ENCODE results near the gene OCRL.
"Not testable (repeated sequence)": the region's sequence is repeated elsewhere in the genome, so short reads cannot be mapped to it uniquely, and the experiment has no call there.

OCRL gene

DNA sequence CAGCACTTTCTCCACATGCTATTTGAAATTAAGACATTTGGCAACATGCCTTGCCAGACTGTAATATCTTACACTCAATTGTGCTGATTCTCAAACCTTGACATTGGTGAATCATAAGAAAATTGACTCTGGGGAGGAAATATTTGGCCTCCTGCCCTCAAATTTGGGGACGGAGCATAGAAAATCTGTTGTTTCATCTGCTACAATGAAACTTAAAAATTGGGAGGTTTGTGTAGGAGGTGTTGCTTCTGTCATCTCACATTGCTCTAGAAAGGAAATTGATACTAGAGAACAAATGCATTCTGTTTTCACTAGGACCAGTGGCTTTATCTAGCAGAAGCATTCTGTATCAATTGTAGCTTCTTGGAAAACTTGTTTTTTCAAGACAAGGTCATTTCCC lies 5.3 kb downstream of the OCRL start:
- no peaks in the 10 kb centered on the region for H3K9me3 ChIP-seq (ENCODE audit: control insufficient read depth, low read length)
- H3K4me1 ChIP-seq (ENCODE audit: control insufficient read depth, insufficient read depth, low read length): peaks cover 5% of the 10 kb centered on the region
- no peaks in the 10 kb centered on the region for H3K27me3 ChIP-seq (ENCODE audit: control insufficient read depth, insufficient read depth, low read length)
- H3K4me3 ChIP-seq (ENCODE audit: low read length): no peak overlapping the region
- no peak overlapping the region for H3K9ac ChIP-seq (ENCODE audit: low read length)
- H3K36me3 ChIP-seq (ENCODE audit: control insufficient read depth, insufficient read depth, low read length): no peaks in the 10 kb centered on the region

DNA sequence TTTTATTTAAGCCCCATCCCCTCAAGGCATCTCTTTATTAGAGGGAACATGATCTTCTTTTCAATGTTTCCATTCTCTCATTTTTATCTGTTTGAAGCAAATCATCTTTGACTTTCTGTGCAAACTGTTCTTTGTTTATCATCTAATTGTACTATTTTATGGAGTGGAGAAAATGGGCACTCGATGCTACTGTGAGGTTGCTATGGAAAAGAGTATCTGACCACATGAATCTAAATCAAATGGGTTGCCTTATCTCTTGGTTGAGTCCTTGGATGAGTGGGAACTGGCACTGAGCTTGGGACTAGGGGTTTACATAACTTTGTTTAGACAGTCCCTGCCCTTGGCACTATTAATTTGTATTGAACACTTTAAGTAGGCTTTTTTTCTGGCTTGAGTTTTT lies 9.1 kb downstream of the OCRL start:
- no peaks in the 10 kb centered on the region for H3K27me3 ChIP-seq (ENCODE audit: control insufficient read depth, insufficient read depth, low read length)
- H3K4me3 ChIP-seq (ENCODE audit: low read length): no peak overlapping the region
- H3K4me1 ChIP-seq (ENCODE audit: control insufficient read depth, insufficient read depth, low read length): no peaks in the 10 kb centered on the region
- no peaks in the 10 kb centered on the region for H3K9me3 ChIP-seq (ENCODE audit: control insufficient read depth, low read length)
- no peaks in the 10 kb centered on the region for H3K36me3 ChIP-seq (ENCODE audit: control insufficient read depth, insufficient read depth, low read length)
- no peak overlapping the region for H3K9ac ChIP-seq (ENCODE audit: low read length)

DNA sequence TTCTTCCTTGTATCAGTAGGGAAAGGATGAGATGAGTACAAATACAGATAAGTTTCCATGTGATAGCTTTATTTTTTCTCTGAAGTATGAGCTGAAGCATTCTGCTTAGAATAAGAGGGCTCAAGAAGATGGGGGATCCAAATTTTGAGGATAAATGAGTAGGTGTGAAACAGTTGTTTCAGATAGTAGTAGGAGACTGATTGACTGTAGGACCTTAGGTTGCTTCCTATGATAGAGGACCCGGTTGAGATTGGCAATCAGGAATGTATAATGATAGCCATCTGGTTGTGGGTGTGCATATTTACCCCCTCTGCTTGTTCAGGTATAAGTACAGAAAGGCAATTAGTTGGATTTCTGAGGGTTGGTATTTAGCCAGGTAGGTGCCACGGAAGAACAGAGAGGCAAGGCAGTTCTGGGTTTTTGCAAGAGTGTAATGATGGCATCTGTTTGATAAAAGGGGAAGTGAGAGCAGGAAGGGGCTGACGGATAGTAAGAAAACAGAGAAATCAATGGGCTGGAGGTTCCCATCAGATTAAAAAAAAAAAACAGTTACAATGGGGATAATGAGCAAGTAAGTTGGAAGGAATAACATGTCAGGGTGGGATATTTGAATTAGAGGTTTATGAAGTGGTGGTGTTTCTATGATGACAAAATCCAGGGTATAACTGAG lies 13.7 kb downstream of the OCRL start:
- Histone ChIP-seq H3K27me3 (ENCODE audit: control insufficient read depth, insufficient read depth, low read length) (no peaks in the 10 kb centered on the region), H3K9me3 (ENCODE audit: control insufficient read depth, low read length) (no peaks in the 10 kb centered on the region), H3K36me3 (ENCODE audit: control insufficient read depth, insufficient read depth, low read length) (no peaks in the 10 kb centered on the region), H3K4me1 (ENCODE audit: control insufficient read depth, insufficient read depth, low read length) (no peaks in the 10 kb centered on the region), H3K4me3 (ENCODE audit: low read length) (no peak overlapping the region), H3K9ac (ENCODE audit: low read length) (no peak overlapping the region)

DNA sequence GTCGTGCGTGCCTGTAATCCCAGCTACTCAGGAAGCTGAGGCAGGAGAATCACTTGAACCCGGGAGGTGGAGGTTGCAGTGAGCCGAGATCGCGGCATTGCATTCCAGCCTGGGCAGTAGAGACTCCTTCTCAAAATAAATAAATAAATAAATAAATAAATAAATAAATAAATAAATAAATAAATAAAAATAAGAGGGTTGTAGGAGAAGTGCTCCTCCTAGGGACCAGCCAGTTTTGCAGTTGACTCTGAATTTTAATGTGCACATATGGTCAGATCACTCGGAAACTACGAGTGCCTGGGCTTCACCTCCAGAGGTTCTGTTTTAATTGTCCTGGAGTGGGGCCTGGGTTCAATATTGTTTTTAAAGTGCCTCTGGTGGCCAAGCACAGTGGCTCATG lies 14.8 kb downstream of the OCRL start:
- not testable (repeated sequence) for H3K36me3 ChIP-seq (ENCODE audit: control insufficient read depth, insufficient read depth, low read length)

DNA sequence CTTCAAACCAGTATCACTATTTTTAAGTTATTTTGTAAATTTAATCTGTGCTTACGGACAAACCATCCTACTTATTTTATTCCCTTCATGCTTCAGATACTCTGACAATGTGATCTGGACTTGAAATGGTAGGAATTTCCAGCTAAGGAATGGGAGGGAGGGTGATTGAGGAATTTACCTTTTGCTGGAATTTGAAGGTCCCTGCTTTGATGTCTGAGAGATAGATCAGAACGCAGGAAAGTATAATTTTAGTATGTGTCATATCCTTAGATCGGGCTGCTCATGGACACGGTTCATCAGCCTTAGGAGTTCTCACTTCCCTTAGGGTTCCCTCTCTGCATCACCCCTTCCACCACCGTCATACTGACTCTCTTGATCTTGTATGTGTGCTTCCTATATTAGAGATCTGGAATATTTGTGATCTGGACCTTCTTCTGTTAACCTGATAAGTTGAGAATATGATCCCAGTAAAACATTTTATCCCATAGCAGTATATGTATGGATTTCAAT lies 16.8 kb downstream of the OCRL start:
- H3K36me3 ChIP-seq (ENCODE audit: control insufficient read depth, insufficient read depth, low read length): no peaks in the 10 kb centered on the region
- no peaks in the 10 kb centered on the region for H3K4me1 ChIP-seq (ENCODE audit: control insufficient read depth, insufficient read depth, low read length)
- no peaks in the 10 kb centered on the region for H3K27me3 ChIP-seq (ENCODE audit: control insufficient read depth, insufficient read depth, low read length)
- no peak overlapping the region for H3K4me3 ChIP-seq (ENCODE audit: low read length)
- no peaks in the 10 kb centered on the region for H3K9me3 ChIP-seq (ENCODE audit: control insufficient read depth, low read length)
- no peak overlapping the region for H3K9ac ChIP-seq (ENCODE audit: low read length)

More for the DNA sequence above, 14.8 kb downstream of the OCRL start:
- H3K9me3 ChIP-seq (ENCODE audit: control insufficient read depth, low read length); H3K27me3 ChIP-seq (ENCODE audit: control insufficient read depth, insufficient read depth, low read length); H3K9ac ChIP-seq (ENCODE audit: low read length); H3K4me3 ChIP-seq (ENCODE audit: low read length); H3K4me1 ChIP-seq (ENCODE audit: control insufficient read depth, insufficient read depth, low read length): not testable (repeated sequence)

DNA sequence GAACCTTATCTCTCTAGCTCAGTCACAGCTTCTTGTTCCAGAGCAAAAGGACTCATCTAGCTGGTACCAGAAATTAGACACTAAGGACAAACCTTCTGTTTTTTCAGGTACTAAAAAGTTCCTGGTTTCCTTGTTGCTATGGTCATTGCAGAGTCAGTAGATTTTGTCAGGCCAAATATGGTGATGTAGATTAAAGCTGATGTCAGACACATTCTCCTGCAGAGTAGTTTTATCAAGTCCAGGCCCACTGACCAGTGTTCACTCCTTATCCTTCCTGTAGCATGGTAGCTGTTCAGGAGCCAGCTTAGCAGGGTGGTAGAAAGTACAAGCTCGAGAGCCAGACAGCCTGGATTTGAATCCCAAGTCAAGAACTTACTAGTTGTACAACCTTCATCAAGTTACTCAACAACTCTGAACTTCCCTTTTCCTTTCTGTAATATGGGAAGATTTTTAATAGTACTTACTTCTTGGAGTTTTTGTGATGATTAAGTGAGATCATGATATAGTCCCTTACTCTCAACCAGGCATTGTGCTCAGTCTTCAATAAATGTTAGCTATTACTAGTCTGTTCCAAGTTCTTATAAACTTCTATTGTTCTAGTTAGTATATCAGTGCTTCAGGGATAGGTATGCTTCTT lies 17.9 kb downstream of the OCRL start:
- Histone ChIP-seq H3K4me3 (ENCODE audit: low read length) (no peak overlapping the region), H3K9ac (ENCODE audit: low read length) (no peak overlapping the region), H3K9me3 (ENCODE audit: control insufficient read depth, low read length) (no peaks in the 10 kb centered on the region)

DNA sequence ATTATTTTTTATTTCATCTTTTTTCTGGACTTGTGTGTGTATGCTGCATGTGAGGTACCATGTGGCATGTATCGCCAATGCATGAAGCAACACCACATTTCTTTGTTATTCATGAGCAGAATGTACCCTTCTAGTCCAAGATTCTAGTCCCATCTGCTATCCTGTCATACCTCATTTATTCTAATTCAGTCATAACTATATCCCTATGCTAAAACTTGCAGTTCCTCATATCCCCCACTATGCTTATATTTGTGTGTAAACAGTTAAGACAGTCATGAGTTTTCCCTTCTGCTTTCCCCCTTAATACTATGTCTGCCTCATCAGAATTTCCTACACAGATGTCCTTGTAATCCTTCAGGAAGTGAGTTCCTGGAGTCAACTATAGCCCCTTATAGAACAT lies 19.7 kb downstream of the OCRL start:
- Histone ChIP-seq H3K9ac (ENCODE audit: low read length) (no peak overlapping the region), H3K36me3 (ENCODE audit: control insufficient read depth, insufficient read depth, low read length) (no peaks in the 10 kb centered on the region), H3K4me1 (ENCODE audit: control insufficient read depth, insufficient read depth, low read length) (no peaks in the 10 kb centered on the region), H3K4me3 (ENCODE audit: low read length) (no peak overlapping the region), H3K9me3 (ENCODE audit: control insufficient read depth, low read length) (no peaks in the 10 kb centered on the region), H3K27me3 (ENCODE audit: control insufficient read depth, insufficient read depth, low read length) (no peaks in the 10 kb centered on the region)

More for the DNA sequence above, 17.9 kb downstream of the OCRL start:
- no peaks in the 10 kb centered on the region for H3K27me3 ChIP-seq (ENCODE audit: control insufficient read depth, insufficient read depth, low read length)
- H3K4me1 ChIP-seq (ENCODE audit: control insufficient read depth, insufficient read depth, low read length): no peaks in the 10 kb centered on the region
- H3K36me3 ChIP-seq (ENCODE audit: control insufficient read depth, insufficient read depth, low read length): no peaks in the 10 kb centered on the region

DNA sequence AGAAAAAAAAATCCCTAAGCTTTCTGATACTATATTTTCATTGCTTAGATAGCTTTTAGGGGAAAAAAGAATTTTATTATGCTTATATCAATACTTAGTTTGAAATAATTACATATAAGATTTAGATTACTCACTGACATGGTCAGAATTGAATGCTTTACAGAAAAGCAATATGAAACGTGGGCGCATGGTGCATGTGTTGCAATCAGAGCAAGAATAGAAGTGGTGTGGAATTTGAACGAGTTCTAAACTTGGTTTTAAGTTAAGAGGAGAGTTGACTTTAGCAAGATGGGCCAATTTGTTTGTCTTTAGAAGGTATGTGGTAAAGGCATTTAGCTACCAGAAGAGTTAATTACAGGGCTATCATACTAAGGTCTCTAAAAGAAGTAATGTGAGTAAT lies 21.4 kb downstream of the OCRL start:
- H3K4me1 ChIP-seq (ENCODE audit: control insufficient read depth, insufficient read depth, low read length): no peaks in the 10 kb centered on the region
- H3K9ac ChIP-seq (ENCODE audit: low read length): no peak overlapping the region
- H3K27me3 ChIP-seq (ENCODE audit: control insufficient read depth, insufficient read depth, low read length): no peaks in the 10 kb centered on the region
- H3K36me3 ChIP-seq (ENCODE audit: control insufficient read depth, insufficient read depth, low read length): no peaks in the 10 kb centered on the region
- H3K4me3 ChIP-seq (ENCODE audit: low read length): no peak overlapping the region
- H3K9me3 ChIP-seq (ENCODE audit: control insufficient read depth, low read length): no peaks in the 10 kb centered on the region

DNA sequence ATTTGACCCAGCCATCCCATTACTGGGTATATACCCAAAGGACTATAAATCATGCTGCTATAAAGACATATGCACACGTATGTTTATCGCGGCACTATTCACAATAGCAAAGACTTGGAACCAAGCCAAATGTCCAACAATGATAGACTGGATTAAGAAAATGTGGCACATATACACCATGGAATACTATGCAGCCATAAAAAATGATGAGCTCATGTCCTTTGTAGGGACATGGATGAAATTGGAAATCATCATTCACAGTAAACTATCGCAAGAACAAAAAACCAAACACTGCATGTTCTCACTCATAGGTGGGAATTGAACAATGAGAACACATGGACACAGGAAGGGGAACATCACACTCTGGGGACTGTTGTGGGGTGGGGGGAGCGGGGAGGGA lies 24.3 kb downstream of the OCRL start:
- not testable (repeated sequence) for H3K9ac ChIP-seq (ENCODE audit: low read length)

DNA sequence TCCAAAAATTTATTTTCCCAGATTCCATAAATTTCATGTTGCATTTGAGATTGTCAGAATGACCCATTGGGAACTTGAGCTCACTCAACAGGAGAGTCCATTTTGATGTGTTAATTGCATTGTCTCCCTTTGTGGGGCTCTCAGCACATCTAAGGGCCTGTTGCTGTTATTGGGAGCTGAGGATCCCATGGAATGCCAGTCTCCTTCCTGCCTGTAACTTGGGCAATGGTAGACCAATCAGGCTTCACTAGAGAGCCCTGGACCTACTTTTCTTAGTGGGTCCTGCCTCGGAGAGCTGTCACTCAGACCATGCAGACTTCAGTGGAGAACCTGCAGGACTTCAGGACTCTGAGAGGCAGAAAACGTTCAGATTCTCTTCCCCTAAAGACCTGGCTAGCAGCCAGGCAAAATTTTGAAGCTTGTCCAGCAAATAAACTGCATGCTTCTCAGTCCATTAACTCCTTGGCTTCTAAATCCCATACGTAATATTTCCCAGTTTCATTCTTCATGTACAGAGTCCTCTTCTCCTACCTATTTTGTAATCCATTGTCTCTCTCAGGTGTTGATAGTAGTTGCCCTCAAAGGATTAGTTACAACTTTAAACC lies 25.1 kb downstream of the OCRL start:
- Histone ChIP-seq H3K27me3 (ENCODE audit: control insufficient read depth, insufficient read depth, low read length) (no peaks in the 10 kb centered on the region), H3K36me3 (ENCODE audit: control insufficient read depth, insufficient read depth, low read length) (no peaks in the 10 kb centered on the region), H3K9ac (ENCODE audit: low read length) (no peak overlapping the region), H3K9me3 (ENCODE audit: control insufficient read depth, low read length) (no peaks in the 10 kb centered on the region), H3K4me1 (ENCODE audit: control insufficient read depth, insufficient read depth, low read length) (no peaks in the 10 kb centered on the region), H3K4me3 (ENCODE audit: low read length) (no peak overlapping the region)

More for the DNA sequence above, 24.3 kb downstream of the OCRL start:
- not testable (repeated sequence) for H3K27me3 ChIP-seq (ENCODE audit: control insufficient read depth, insufficient read depth, low read length); H3K36me3 ChIP-seq (ENCODE audit: control insufficient read depth, insufficient read depth, low read length); H3K4me1 ChIP-seq (ENCODE audit: control insufficient read depth, insufficient read depth, low read length); H3K4me3 ChIP-seq (ENCODE audit: low read length); H3K9me3 ChIP-seq (ENCODE audit: control insufficient read depth, low read length)

DNA sequence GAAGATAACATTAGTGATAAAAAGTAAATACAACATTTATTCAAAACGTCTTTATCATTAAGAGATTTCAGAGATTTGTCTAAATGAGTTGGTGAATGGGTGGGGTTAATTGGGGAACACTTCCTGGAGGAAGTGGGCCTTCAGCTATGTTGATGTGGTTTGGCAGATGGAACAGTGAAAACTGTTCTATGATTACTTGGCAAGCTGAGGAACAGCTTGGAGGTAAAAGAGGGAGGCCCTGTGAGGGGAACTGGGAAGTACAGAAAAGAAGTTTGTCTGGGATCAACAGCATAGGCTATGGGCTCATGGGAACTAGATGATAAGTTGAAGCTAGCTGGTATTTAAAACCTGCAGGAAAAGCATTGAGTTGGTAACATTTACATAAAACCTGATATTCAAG lies 26.0 kb downstream of the OCRL start:
- no peak overlapping the region for H3K4me3 ChIP-seq (ENCODE audit: low read length)
- no peak overlapping the region for H3K9ac ChIP-seq (ENCODE audit: low read length)
- H3K36me3 ChIP-seq (ENCODE audit: control insufficient read depth, insufficient read depth, low read length): no peaks in the 10 kb centered on the region
- no peaks in the 10 kb centered on the region for H3K9me3 ChIP-seq (ENCODE audit: control insufficient read depth, low read length)
- H3K4me1 ChIP-seq (ENCODE audit: control insufficient read depth, insufficient read depth, low read length): no peaks in the 10 kb centered on the region
- no peaks in the 10 kb centered on the region for H3K27me3 ChIP-seq (ENCODE audit: control insufficient read depth, insufficient read depth, low read length)

DNA sequence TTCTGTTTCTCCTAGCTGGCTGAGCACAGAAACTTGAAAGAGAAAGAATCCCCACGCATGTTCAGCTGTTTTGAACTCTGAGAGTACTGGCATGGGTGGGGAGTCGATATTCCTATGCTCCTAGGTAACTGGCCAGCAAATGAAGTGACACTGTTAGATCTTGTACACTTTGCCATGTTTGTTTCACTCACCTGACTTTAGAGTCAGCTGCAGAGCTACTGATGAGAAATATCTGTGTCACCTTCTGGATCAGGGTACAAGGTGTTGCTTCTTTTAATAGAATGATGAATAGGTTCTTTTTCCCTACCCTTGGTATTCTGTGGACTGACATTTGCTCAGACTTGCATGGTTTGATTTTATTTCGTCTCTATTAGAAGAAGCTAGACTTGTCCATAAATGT lies 28.3 kb downstream of the OCRL start:
- Histone ChIP-seq H3K9me3 (ENCODE audit: control insufficient read depth, low read length) (no peaks in the 10 kb centered on the region), H3K4me3 (ENCODE audit: low read length) (no peak overlapping the region), H3K27me3 (ENCODE audit: control insufficient read depth, insufficient read depth, low read length) (no peaks in the 10 kb centered on the region), H3K4me1 (ENCODE audit: control insufficient read depth, insufficient read depth, low read length) (no peaks in the 10 kb centered on the region), H3K36me3 (ENCODE audit: control insufficient read depth, insufficient read depth, low read length) (no peaks in the 10 kb centered on the region), H3K9ac (ENCODE audit: low read length) (no peak overlapping the region)

Data from mucosa of stomach (tissue), 1 donor.